Fibroblast of the aortic adventitia (primary cell): Measurements from ENCODE around the gene AUTS2. TPM values are rescaled to one million over a fixed set of nuclear protein-coding genes. Genes with fewer than 3 reads are reported as not detected.

Experiments
- DNase-seq: peaks from one replicate; pipeline ENCODE4 v3.0.0-alpha.2; 2010; ENCODE audit warnings: low read depth
- H3K4me3 ChIP-seq: 2 replicates; pipeline ENCODE4 v1.5.1; 2011; ENCODE audit warnings: low read depth, mild to moderate bottlenecking, control low read depth, low read length, moderate library complexity
- CTCF ChIP-seq: IDR thresholded peaks from 2 replicates; pipeline ENCODE4 v1.5.1; 2011; ENCODE audit warnings: mild to moderate bottlenecking, low read length, control low read depth, inconsistent platforms; ENCODE audit not compliant: insufficient read depth
- total RNA-seq: library from RNA; depleted of rRNA; stranded (reverse); fragments of >200 nt; gene quantifications from 2 replicates; pipeline ENCODE4 v1.2.3, GENCODE V29; 2012; ENCODE audit warnings: low replicate concordance

The AUTS2 gene
- total RNA-seq, 1 donor = 10.7 TPM

- no peak for TF ChIP-seq CTCF
- DNase-seq = no peak
- no peak overlapping the region for H3K4me3 ChIP-seq
Observed at GRCh38 chr7:70457482-70457881, 859.2 kb downstream of the AUTS2 start.

GRCh38 chr7:70457883-70458680 lies 859.8 kb downstream of the AUTS2 start:
- H3K4me3 ChIP-seq = no peak overlapping the region
- DNase-seq = no peak
- no peak for TF ChIP-seq CTCF

GRCh38 chr7:70458745-70459144 lies 860.5 kb downstream of the AUTS2 start:
- DNase-seq = no peak
- no peak overlapping the region for H3K4me3 ChIP-seq
- TF ChIP-seq CTCF = no peak

- no peak overlapping the region for H3K4me3 ChIP-seq
- TF ChIP-seq CTCF = no peak
- DNase-seq = no peak
Observed at GRCh38 chr7:70459546-70459945, 861.3 kb downstream of the AUTS2 start.

GRCh38 chr7:70460071-70460470 lies 861.8 kb downstream of the AUTS2 start:
- TF ChIP-seq CTCF = no peak
- DNase-seq = no peak
- no peak overlapping the region for H3K4me3 ChIP-seq

- no peak overlapping the region for H3K4me3 ChIP-seq
- no peak for DNase-seq
- TF ChIP-seq CTCF = no peak
Observed at GRCh38 chr7:70460562-70460961, 862.3 kb downstream of the AUTS2 start.
